Right atrium auricular region (tissue), 2 donors: ENCODE results near the gene PCBP3. TPM values are rescaled to one million over a fixed set of nuclear protein-coding genes. Genes with fewer than 3 reads are reported as not detected.

Experiments used
- DNase-seq: peaks from one replicate; pipeline ENCODE4 v3.0.0-alpha.2; 2019; ENCODE audit warnings: low spot score
- H3K27ac ChIP-seq, 2 donors: fragments of 200-600 bp; sonication (generic); 1 replicate in 1 of 2; 2 replicates in 1 of 2; pipeline ENCODE4 v1.5.1; 2016 to 2019
- H3K27me3 ChIP-seq, 2 donors: fragments of 200-600 bp; sonication (generic); one replicate each; pipeline versions ENCODE4 v1.5.1 to v1.6.0; 2017 to 2019
- H3K36me3 ChIP-seq: fragments of 200-600 bp; sonication (generic); one replicate; pipeline ENCODE4 v1.5.1; 2016
- H3K4me1 ChIP-seq, 2 donors: fragments of 200-600 bp; sonication (generic); one replicate each; pipeline versions ENCODE4 v1.5.1 to v1.6.0; 2017 to 2019
- H3K4me3 ChIP-seq, 2 donors: fragments of 200-600 bp; sonication (generic); 1 replicate in 1 of 2; 2 replicates in 1 of 2; pipeline ENCODE4 v1.5.1; 2017 to 2019; ENCODE audit warnings: mild to moderate bottlenecking in 1 of 2, moderate library complexity in 1 of 2
- H3K9me3 ChIP-seq, 2 donors: fragments of 200-600 bp; sonication (generic); one replicate each; pipeline ENCODE4 v1.5.1; 2019
- total RNA-seq, 2 donors: library from RNA; depleted of rRNA; stranded (reverse); fragments of >200 nt; gene quantifications; one replicate each; pipeline ENCODE4 v1.1.0, GENCODE V29; 2016
- TF ChIP-seq, protein P1 (sequence below), 2 donors: fragments of 200-600 bp; sonication (generic); IDR thresholded peaks; one replicate each; pipeline ENCODE4 v1.5.1; 2019; ENCODE audit warnings: antibody characterized with exemption in 2 of 2

The PCBP3 gene
- total RNA-seq, 2 donors from 2014 or later: 2.3 to 5.2 TPM

DNA sequence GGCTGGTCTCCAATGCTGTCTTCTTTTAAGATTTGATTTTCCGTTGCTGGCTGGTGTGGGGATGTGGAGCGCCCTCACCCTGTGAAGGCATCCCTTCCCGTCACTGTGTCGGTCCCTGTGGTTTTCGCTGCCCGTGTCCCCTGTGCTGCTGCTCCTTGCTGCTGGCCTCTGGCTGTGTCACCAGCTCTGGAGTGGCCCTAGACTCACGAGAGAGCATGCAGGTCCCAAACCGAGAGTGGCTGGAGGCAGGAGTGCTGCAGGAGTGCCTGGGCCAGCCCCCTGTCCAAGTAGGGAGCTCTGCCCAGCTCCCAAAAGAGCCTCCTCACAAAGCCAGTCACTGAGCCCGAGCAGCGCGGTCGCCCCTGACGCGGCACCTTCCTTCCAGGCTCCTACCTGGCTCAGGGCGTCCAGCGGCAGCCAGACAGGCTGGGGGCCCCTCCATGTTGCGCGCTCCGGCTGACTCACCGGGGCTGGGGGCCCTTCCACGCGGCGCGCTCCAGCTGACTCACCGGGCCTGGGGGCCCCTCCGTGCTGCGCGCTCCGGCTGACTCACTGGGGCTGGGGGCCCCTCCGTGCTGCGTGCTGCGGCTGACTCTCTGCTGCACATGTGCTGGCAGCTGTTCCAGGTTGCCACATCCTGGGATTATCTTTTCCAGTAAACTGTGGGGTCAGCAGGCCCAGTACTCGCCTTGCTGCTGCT is 231.3 kb downstream of the PCBP3 start:
- Histone ChIP-seq H3K9me3 (no peaks in the 10 kb centered on the region), H3K27ac (no peak overlapping the region), H3K36me3 (no peaks in the 10 kb centered on the region), H3K4me3 (no peak overlapping the region), H3K27me3 (no peaks in the 10 kb centered on the region), H3K4me1 (no peaks in the 10 kb centered on the region)
- TF ChIP-seq, protein P1, sequence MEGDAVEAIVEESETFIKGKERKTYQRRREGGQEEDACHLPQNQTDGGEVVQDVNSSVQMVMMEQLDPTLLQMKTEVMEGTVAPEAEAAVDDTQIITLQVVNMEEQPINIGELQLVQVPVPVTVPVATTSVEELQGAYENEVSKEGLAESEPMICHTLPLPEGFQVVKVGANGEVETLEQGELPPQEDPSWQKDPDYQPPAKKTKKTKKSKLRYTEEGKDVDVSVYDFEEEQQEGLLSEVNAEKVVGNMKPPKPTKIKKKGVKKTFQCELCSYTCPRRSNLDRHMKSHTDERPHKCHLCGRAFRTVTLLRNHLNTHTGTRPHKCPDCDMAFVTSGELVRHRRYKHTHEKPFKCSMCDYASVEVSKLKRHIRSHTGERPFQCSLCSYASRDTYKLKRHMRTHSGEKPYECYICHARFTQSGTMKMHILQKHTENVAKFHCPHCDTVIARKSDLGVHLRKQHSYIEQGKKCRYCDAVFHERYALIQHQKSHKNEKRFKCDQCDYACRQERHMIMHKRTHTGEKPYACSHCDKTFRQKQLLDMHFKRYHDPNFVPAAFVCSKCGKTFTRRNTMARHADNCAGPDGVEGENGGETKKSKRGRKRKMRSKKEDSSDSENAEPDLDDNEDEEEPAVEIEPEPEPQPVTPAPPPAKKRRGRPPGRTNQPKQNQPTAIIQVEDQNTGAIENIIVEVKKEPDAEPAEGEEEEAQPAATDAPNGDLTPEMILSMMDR (IDR thresholded peaks at IDR 0.05): no peak
- DNase-seq: no peak

DNA sequence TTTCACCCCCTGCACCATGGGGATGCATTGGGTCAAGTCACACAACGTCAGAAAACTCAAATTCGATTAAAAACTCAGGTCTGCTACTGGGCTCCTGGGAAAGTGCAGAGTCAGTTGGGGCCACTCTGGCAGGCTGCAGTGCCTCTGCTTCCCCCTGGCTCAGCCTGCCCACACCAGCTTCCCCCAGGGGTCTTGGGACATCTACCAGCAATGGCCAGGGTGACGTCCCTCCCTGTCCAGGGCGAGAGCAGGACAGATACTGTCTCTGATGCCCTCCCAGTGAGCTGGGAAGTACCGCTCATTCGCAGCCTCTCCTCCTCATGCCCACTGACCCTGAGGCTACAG is 231.9 kb downstream of the PCBP3 start:
- TF ChIP-seq, protein P1 (IDR thresholded peaks at IDR 0.05): no peak
- Histone ChIP-seq H3K9me3 (no peaks in the 10 kb centered on the region), H3K27me3 (no peaks in the 10 kb centered on the region), H3K4me3 (no peak overlapping the region), H3K27ac (no peak overlapping the region), H3K36me3 (no peaks in the 10 kb centered on the region), H3K4me1 (peaks cover 0 to 3% of the 10 kb centered on the region in 2 donors)
- DNase-seq: no peak

- Histone ChIP-seq H3K9me3 (no peaks in the 10 kb centered on the region), H3K27me3 (no peaks in the 10 kb centered on the region), H3K36me3 (no peaks in the 10 kb centered on the region), H3K4me1 (peaks cover 0 to 8% of the 10 kb centered on the region in 2 donors), H3K4me3 (no peak overlapping the region), H3K27ac (no peak overlapping the region)
- TF ChIP-seq, protein P1 (IDR thresholded peaks at IDR 0.05): no peak
- no peak for DNase-seq
These were observed 232.4 kb downstream of the PCBP3 start for GRCh38 chr21:45875881-45876280.

DNA sequence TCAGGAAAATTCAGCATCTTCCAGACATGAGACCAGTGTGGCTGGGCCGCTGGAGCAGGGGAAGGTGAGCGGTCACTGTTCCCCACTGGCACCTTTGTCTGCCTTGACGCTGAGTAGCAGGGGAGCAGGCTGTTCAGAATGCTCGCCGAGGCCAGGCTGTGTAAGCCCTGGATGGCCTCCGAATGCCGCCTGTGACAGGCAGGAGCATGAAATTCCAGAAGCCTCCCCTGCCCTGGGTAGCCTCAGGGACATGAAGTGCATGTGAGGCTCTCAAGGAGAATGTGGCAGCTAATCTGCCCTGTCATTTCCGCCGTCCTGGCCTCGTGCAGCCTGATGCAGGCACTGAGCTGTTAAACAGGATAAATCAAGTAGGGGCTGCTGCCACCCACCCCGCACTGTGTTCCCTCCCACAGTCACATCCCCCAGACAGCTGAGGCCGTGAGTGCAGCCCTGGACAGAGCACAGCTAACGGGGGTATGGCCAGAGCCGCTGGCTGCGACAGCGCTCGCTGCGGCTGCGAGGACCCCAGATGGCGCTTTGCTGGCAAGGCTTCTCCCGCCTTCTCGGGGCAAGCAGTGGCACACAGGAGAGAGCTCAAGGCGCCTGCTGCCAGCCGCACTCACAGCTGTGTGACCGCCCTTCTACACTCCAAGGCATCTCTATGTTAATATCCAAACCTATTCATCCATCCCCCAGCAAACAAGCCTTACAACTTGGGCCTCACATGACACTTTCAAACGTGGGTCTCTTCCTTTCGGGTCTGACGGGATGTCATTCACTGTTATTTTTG is 233.1 kb downstream of the PCBP3 start:
- DNase-seq: no peak
- H3K27me3 ChIP-seq: no peaks in the 10 kb centered on the region
- no peaks in the 10 kb centered on the region for H3K36me3 ChIP-seq
- no peak overlapping the region for H3K27ac ChIP-seq
- no peaks in the 10 kb centered on the region for H3K9me3 ChIP-seq
- TF ChIP-seq, protein P1 (IDR thresholded peaks at IDR 0.05): no peak
- peaks cover 0 to 11% of the 10 kb centered on the region in 2 donors for H3K4me1 ChIP-seq
- no peak overlapping the region for H3K4me3 ChIP-seq

DNA sequence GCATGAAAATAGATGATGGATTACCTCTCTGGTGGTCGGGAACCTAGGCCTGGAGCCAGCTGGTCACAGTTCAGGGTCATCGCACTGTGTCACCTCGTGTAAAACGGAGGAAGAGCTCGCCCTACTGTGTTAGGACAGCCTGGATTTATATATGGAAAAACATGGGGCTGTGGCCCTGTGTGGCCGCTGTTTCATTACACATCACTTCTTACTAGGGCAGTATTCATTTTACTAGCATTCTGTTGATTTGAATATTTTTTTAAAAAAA is 233.6 kb downstream of the PCBP3 start:
- Histone ChIP-seq H3K27ac (no peak overlapping the region), H3K36me3 (no peaks in the 10 kb centered on the region), H3K9me3 (no peaks in the 10 kb centered on the region), H3K4me1 (peaks cover 0 to 11% of the 10 kb centered on the region in 2 donors), H3K27me3 (no peaks in the 10 kb centered on the region), H3K4me3 (no peak overlapping the region)
- DNase-seq: no peak
- TF ChIP-seq, protein P1 (IDR thresholded peaks at IDR 0.05): no peak
